Kidney (tissue), 14 donors: ENCODE results near the gene FAAP100. TPM values are rescaled to one million over a fixed set of nuclear protein-coding genes. Genes with fewer than 3 reads are reported as not detected.

Experiments
- DNase-seq, 5 donors: peaks; one replicate each; pipeline ENCODE4 v3.0.0-alpha.2; 2013 to 2020
- FAIRE-seq: peaks from 2 replicates; lab custom pipeline; 2012; peaks lifted over from hg19 to GRCh38; lab: Jason Lieb, UNC
- H3K27ac ChIP-seq, 2 donors: one replicate each; pipeline ENCODE4 v1.7.0; 2013; ENCODE audit warnings: low read depth in 2 of 2, low read length in 2 of 2, inconsistent platforms in 1 of 2
- H3K27me3 ChIP-seq: one replicate; pipeline ENCODE4 v1.7.1; 2013; ENCODE audit warnings: low read length, inconsistent platforms; ENCODE audit not compliant: control insufficient read depth, insufficient read depth
- H3K36me3 ChIP-seq, 3 donors: one replicate each; pipeline versions ENCODE4 v1.7.0 to v1.7.1; 2013; ENCODE audit warnings: low read length in 3 of 3, control low read depth in 1 of 3, inconsistent platforms in 1 of 3; ENCODE audit not compliant: insufficient read depth in 3 of 3, control insufficient read depth in 2 of 3
- H3K4me1 ChIP-seq, 3 donors: one replicate each; pipeline versions ENCODE4 v1.7.0 to v1.7.1; 2013; ENCODE audit warnings: low read length in 3 of 3, inconsistent platforms in 1 of 3, low read depth in 1 of 3; ENCODE audit not compliant: control insufficient read depth in 2 of 3, insufficient read depth in 2 of 3
- H3K4me3 ChIP-seq, 3 donors: one replicate each; pipeline versions ENCODE4 v1.7.0 to v1.8.1; 2013; ENCODE audit warnings: low read length in 3 of 3, control low read depth in 1 of 3, inconsistent platforms in 1 of 3
- H3K9ac ChIP-seq, 3 donors: one replicate each; pipeline versions ENCODE4 v1.7.0 to v1.7.1; 2013; ENCODE audit warnings: low read length in 3 of 3, control low read depth in 1 of 3, inconsistent platforms in 1 of 3
- H3K9me3 ChIP-seq, 3 donors: one replicate each; pipeline versions ENCODE4 v1.7.0 to v1.7.1; 2013; ENCODE audit warnings: low read length in 3 of 3, control low read depth in 1 of 3, inconsistent platforms in 1 of 3; ENCODE audit not compliant: control insufficient read depth in 2 of 3, insufficient read depth in 1 of 3
- intact Hi-C: fragments of 100-400 bp; cut with DNase I; formaldehyde crosslinking; loops from one replicate; pipeline ENCODE4 v1.11.1; 2022
- polyA plus RNA-seq: library from polyadenylated mRNA; stranded (reverse); fragments of 350-450 nt; fragmentation: Illumina TruSeq; extraction: RNeasy Lipid Tissue Mini Kit (QIAGEN cat#74804); gene quantifications from one replicate; pipeline ENCODE4 v1.2.3, GENCODE V29; 2014; ENCODE audit warnings: low read depth, low replicate concordance; ENCODE audit not compliant: insufficient read depth
- total RNA-seq: library from RNA; stranded (reverse); fragmentation: NEBNext Ultra II Directional; extraction: Animal tissue kit (Norgen Biotek cat#: 25700); gene quantifications from one replicate; pipeline ENCODE4 v1.2.1, GENCODE V29; 2021
- TF ChIP-seq, protein P1 (sequence below): IDR thresholded peaks from 3 replicates; pipeline ENCODE4 v1.5.1; 2012; ENCODE audit warnings: mild to moderate bottlenecking, moderate library complexity, borderline replicate concordance; ENCODE audit not compliant: insufficient read depth; ENCODE audit errors: extremely low read depth
- donor health status: control.
- donor health status: control.
- donor health status: control.
- donor health status: control.
- donor health status: control.
- donor health status: DM: yes; HTN: yes; CAD: no.
- donor health status: Normal renal cell carcinoma (clear cell type).

The FAAP100 gene
- total and polyA plus RNA-seq, 2 donors from 2014 or later: 13.2 to 28.6 TPM

DNA sequence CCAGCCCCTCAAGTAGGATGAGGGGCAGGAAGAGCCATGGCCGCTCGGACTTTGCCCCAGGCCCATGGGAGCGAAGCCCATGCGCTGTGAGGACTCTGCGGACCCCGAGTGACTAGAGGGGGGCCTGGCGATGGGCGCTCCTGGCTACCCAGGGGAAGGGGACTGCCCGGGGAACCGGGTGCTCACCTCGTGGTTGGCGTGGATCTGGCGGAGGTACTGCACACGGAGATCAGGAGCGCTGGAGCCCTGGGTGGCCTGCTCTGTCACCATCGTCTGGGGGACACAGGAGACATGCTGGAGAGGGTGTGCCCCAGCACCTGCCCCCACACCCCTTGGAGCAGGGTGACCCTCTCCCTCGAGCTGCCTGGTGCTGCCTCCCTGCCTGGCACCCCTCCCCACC is 11.0 kb downstream of the FAAP100 start:
- FAIRE-seq (no peak), DNase-seq (peak in 2 of 5 donors; percentile 39 to 64)
- intact Hi-C loops: no loop called here
- no peaks in the 10 kb centered on the region for H3K9me3 ChIP-seq
- H3K4me1 ChIP-seq: peaks cover 0 to 5% (median 0%) of the 10 kb centered on the region in 3 donors
- no peak overlapping the region for H3K27ac ChIP-seq
- H3K9ac ChIP-seq: no peak overlapping the region
- H3K4me3 ChIP-seq: no peak overlapping the region
- peaks cover 0 to 11% (median 4%) of the 10 kb centered on the region in 3 donors for H3K36me3 ChIP-seq
- TF ChIP-seq, protein P1, sequence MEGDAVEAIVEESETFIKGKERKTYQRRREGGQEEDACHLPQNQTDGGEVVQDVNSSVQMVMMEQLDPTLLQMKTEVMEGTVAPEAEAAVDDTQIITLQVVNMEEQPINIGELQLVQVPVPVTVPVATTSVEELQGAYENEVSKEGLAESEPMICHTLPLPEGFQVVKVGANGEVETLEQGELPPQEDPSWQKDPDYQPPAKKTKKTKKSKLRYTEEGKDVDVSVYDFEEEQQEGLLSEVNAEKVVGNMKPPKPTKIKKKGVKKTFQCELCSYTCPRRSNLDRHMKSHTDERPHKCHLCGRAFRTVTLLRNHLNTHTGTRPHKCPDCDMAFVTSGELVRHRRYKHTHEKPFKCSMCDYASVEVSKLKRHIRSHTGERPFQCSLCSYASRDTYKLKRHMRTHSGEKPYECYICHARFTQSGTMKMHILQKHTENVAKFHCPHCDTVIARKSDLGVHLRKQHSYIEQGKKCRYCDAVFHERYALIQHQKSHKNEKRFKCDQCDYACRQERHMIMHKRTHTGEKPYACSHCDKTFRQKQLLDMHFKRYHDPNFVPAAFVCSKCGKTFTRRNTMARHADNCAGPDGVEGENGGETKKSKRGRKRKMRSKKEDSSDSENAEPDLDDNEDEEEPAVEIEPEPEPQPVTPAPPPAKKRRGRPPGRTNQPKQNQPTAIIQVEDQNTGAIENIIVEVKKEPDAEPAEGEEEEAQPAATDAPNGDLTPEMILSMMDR: no peak
- H3K27me3 ChIP-seq: peaks cover 2% of the 10 kb centered on the region

DNA sequence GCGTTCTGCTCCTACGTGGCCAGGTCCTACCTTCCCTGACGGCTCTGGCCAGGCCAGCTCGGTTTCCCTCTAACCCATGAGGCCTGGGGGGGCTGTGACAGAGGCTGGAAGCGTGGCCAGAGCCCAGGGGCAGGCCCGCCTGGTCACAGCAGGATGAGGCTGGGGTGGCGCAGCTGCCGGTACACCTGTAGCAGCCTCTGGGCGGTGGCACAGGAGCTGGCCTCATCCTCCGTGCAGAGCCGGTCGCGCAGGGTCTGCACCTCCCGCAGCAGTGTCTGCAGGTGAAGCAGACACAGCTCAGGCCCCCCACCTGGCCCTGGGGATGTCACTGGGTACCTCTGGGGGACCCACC is 11.5 kb downstream of the FAAP100 start:
- TF ChIP-seq, protein P1: no peak
- Histone ChIP-seq H3K27ac (no peak overlapping the region), H3K27me3 (peaks cover 6% of the 10 kb centered on the region), H3K9me3 (no peaks in the 10 kb centered on the region), H3K4me3 (no peak overlapping the region), H3K36me3 (peaks cover 0 to 11% (median 4%) of the 10 kb centered on the region in 3 donors), H3K9ac (no peak overlapping the region), H3K4me1 (peaks cover 0 to 5% (median 0%) of the 10 kb centered on the region in 3 donors)
- intact Hi-C loops: no loop called here
- FAIRE-seq: no peak
- peak in 1 of 5 donors; percentile 77 for DNase-seq

DNA sequence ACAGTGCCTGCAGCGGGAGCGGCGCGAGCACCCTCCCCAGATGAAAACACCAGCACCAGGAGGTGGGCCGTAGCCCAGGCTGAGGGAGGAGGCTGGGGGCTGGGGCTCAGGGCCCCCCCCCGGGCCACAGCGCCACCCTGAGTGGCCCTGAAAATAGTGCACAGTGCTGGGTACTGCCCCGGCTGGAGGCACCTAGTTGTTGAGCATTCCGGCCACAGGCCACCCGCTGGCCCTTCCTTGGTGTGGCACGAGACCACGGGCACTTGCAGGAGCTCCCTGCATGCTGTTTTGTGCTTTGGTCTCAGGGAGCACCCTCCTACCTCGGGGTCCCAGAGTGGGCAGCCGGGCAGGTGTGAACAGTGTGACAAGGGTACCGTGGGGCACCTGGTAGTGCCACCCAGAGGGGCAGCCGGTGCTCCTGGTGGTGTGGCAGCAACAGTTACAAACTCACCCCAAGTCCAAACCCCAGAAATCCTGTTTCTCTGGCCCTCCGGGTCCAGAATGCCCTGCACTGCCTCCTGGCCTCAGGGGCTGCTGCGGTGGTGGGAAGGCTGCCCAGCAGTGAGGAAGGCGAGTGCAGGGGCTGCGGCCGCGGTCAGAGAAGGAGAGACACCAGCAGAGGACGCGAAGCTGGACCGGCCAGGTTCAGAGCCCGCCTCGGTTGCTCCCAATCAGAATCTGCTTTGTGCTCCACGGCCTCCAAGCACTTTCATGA is 12.0 kb downstream of the FAAP100 start:
- H3K36me3 ChIP-seq: peaks cover 0 to 11% (median 2%) of the 10 kb centered on the region in 3 donors
- DNase-seq: peak in 1 of 5 donors; percentile 72
- no peak overlapping the region for H3K27ac ChIP-seq
- no peak overlapping the region for H3K9ac ChIP-seq
- H3K4me1 ChIP-seq: peaks cover 0 to 5% (median 0%) of the 10 kb centered on the region in 3 donors
- FAIRE-seq: no peak
- H3K4me3 ChIP-seq: no peak overlapping the region
- intact Hi-C loops: no loop called here
- H3K9me3 ChIP-seq: no peaks in the 10 kb centered on the region
- TF ChIP-seq, protein P1: no peak
- peaks cover 9% of the 10 kb centered on the region for H3K27me3 ChIP-seq
